Left ventricle myocardium inferior (tissue), 1 donor: ENCODE data around the gene GRIK4. TPM values are rescaled to one million over a fixed set of nuclear protein-coding genes. Genes with fewer than 3 reads are reported as not detected.

Source experiments
- DNase-seq: peaks from one replicate; pipeline ENCODE4 v3.0.0-alpha.2; 2020
- H3K27ac ChIP-seq: fragments of 200-600 bp; replicated peaks from 2 replicates; pipeline ENCODE4 v1.8.0; 2021
- H3K27me3 ChIP-seq: fragments of 200-600 bp; 2 replicates; pipeline ENCODE4 v1.8.0; 2021; ENCODE audit warnings: low read depth
- H3K36me3 ChIP-seq: fragments of 200-600 bp; 2 replicates; pipeline ENCODE4 v1.8.0; 2021
- H3K4me1 ChIP-seq: fragments of 200-600 bp; 2 replicates; pipeline ENCODE4 v1.8.0; 2021
- H3K4me3 ChIP-seq: fragments of 200-600 bp; 2 replicates; pipeline ENCODE4 v1.8.0; 2021; ENCODE audit warnings: mild to moderate bottlenecking, moderate library complexity
- H3K9me3 ChIP-seq: fragments of 200-600 bp; replicated peaks from 2 replicates; pipeline ENCODE4 v1.8.0; 2021
- CTCF ChIP-seq: fragments of 200-600 bp; IDR thresholded peaks from 2 replicates; pipeline ENCODE4 v1.8.0; 2021; ENCODE audit warnings: antibody characterized with exemption, mild to moderate bottlenecking, borderline replicate concordance
- intact Hi-C: fragments of 100-400 bp; cut with micrococcal nuclease; formaldehyde crosslinking; loops from one replicate; pipeline ENCODE4 v1.11.0; 2022
- total RNA-seq: library from RNA; stranded (reverse); fragmentation: NEBNext Ultra II Directional; extraction: Animal tissue kit (Norgen Biotek cat#: 25700); gene quantifications from one replicate; pipeline ENCODE4 v1.2.1, GENCODE V29; 2021
- donor health status: DM: no; HTN: yes; CAD: no; lungs with severe emphysema.

The GRIK4 gene
- total RNA-seq, 1 donor from 2014 or later = 0.16 TPM

- Histone ChIP-seq H3K4me3 (no peak overlapping the region), H3K9me3 (no peaks in the 10 kb centered on the region), H3K27me3 (peaks cover 40% of the 10 kb centered on the region), H3K27ac (no peak overlapping the region), H3K4me1 (no peaks in the 10 kb centered on the region), H3K36me3 (no peaks in the 10 kb centered on the region)
- intact Hi-C loops = loop anchor here (10.0 kb wide), 1 partner anchor 264 kb away; no protein-coding TSS in a partner anchor
- no peak for DNase-seq
- no peak for TF ChIP-seq CTCF
Measured at GRCh38 chr11:120931057-120931779, 419.7 kb downstream of the GRIK4 start.

- Histone ChIP-seq H3K27ac (no peak overlapping the region), H3K27me3 (peaks cover 51% of the 10 kb centered on the region), H3K9me3 (no peaks in the 10 kb centered on the region), H3K4me3 (no peak overlapping the region), H3K4me1 (no peaks in the 10 kb centered on the region), H3K36me3 (no peaks in the 10 kb centered on the region)
- no peak for TF ChIP-seq CTCF
- no peak for DNase-seq
- intact Hi-C loops = loop anchor here (10.0 kb wide), 1 partner anchor 262 kb away; no protein-coding TSS in a partner anchor
Measured at GRCh38 chr11:120932305-120932915, 420.9 kb downstream of the GRIK4 start.

GRCh38 chr11:120936356-120936755 is 424.8 kb downstream of the GRIK4 start:
- H3K36me3 ChIP-seq = no peaks in the 10 kb centered on the region
- intact Hi-C loops = loop anchor here (10.0 kb wide), 1 partner anchor 258 kb away; no protein-coding TSS in a partner anchor
- H3K9me3 ChIP-seq = no peaks in the 10 kb centered on the region
- no peak for DNase-seq
- H3K27ac ChIP-seq = no peak overlapping the region
- H3K4me1 ChIP-seq = no peaks in the 10 kb centered on the region
- no peak for TF ChIP-seq CTCF
- no peak overlapping the region for H3K4me3 ChIP-seq
- peaks cover 81% of the 10 kb centered on the region for H3K27me3 ChIP-seq

- no peak for DNase-seq
- Histone ChIP-seq H3K36me3 (no peaks in the 10 kb centered on the region), H3K4me1 (no peaks in the 10 kb centered on the region), H3K27ac (no peak overlapping the region), H3K27me3 (peaks cover 83% of the 10 kb centered on the region), H3K9me3 (no peaks in the 10 kb centered on the region), H3K4me3 (no peak overlapping the region)
- intact Hi-C loops = loop anchor here (10.0 kb wide), 1 partner anchor 257 kb away; no protein-coding TSS in a partner anchor
- no peak for TF ChIP-seq CTCF
Measured at GRCh38 chr11:120937501-120937900, 426.0 kb downstream of the GRIK4 start.

GRCh38 chr11:120938260-120938659 is 426.7 kb downstream of the GRIK4 start:
- intact Hi-C loops = loop anchor here (10.0 kb wide), 1 partner anchor 257 kb away; no protein-coding TSS in a partner anchor
- Histone ChIP-seq H3K4me1 (no peaks in the 10 kb centered on the region), H3K27me3 (peaks cover 78% of the 10 kb centered on the region)

More at GRCh38 chr11:120938260-120938659, 426.7 kb downstream of the GRIK4 start:
- H3K9me3 ChIP-seq = no peaks in the 10 kb centered on the region
- no peaks in the 10 kb centered on the region for H3K36me3 ChIP-seq
- DNase-seq = no peak
- no peak overlapping the region for H3K27ac ChIP-seq
- H3K4me3 ChIP-seq = no peak overlapping the region
- TF ChIP-seq CTCF = no peak
